Brain microvascular endothelial cell (primary cell): Measurements from ENCODE around the gene C1QTNF12.

Experiments used
- DNase-seq: peaks from one replicate; pipeline ENCODE4 v3.0.0-alpha.2; 2020
- H3K27ac ChIP-seq: fragments of 250-450 bp; sonication (Bioruptor Pico); 2 replicates; pipeline ENCODE4 v1.5.1; 2020; ENCODE audit warnings: mild to moderate bottlenecking, moderate library complexity
- H3K27me3 ChIP-seq: fragments of 250-450 bp; sonication (Bioruptor Pico); replicated peaks from 2 replicates; pipeline ENCODE4 v1.5.1; 2020; ENCODE audit warnings: mild to moderate bottlenecking
- H3K36me3 ChIP-seq: fragments of 250-450 bp; sonication (Bioruptor Pico); replicated peaks from 2 replicates; pipeline ENCODE4 v1.5.1; 2020; ENCODE audit warnings: mild to moderate bottlenecking
- H3K4me3 ChIP-seq: 2 replicates; pipeline ENCODE4 v1.5.1; 2011; ENCODE audit warnings: low read depth, mild to moderate bottlenecking, control low read depth, low read length, moderate library complexity
- in situ Hi-C: cut with HindIII; loops from 2 replicates; pipeline ENCODE4 v1.10.0; 2017; ENCODE audit warnings: low sequenced_read_pairs, low pct_ligation_motif_present
- TF ChIP-seq, protein P1 (sequence below): IDR thresholded peaks from 2 replicates; pipeline ENCODE4 v1.5.1; 2011; ENCODE audit warnings: low read depth, mild to moderate bottlenecking, moderate library complexity, low read length, control low read depth, inconsistent platforms; ENCODE audit errors: missing control alignments

The C1QTNF12 gene

GRCh38 chr1:1286313-1287261 is 40.1 kb upstream of the C1QTNF12 start:
- Histone ChIP-seq H3K36me3 (no peaks in the 10 kb centered on the region), H3K27ac (no peak overlapping the region), H3K27me3 (no peaks in the 10 kb centered on the region), H3K4me3 (no peak overlapping the region)
- no peak for DNase-seq
- in situ Hi-C loops, result no loop called here
- TF ChIP-seq, protein P1, sequence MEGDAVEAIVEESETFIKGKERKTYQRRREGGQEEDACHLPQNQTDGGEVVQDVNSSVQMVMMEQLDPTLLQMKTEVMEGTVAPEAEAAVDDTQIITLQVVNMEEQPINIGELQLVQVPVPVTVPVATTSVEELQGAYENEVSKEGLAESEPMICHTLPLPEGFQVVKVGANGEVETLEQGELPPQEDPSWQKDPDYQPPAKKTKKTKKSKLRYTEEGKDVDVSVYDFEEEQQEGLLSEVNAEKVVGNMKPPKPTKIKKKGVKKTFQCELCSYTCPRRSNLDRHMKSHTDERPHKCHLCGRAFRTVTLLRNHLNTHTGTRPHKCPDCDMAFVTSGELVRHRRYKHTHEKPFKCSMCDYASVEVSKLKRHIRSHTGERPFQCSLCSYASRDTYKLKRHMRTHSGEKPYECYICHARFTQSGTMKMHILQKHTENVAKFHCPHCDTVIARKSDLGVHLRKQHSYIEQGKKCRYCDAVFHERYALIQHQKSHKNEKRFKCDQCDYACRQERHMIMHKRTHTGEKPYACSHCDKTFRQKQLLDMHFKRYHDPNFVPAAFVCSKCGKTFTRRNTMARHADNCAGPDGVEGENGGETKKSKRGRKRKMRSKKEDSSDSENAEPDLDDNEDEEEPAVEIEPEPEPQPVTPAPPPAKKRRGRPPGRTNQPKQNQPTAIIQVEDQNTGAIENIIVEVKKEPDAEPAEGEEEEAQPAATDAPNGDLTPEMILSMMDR, result no peak

- no peak for DNase-seq
- Histone ChIP-seq H3K27ac (no peak overlapping the region), H3K27me3 (no peaks in the 10 kb centered on the region), H3K36me3 (no peaks in the 10 kb centered on the region), H3K4me3 (no peak overlapping the region)
- TF ChIP-seq, protein P1, result no peak
- in situ Hi-C loops, result no loop called here
Measured at GRCh38 chr1:1285611-1286311, 39.2 kb upstream of the C1QTNF12 start.

DNA sequence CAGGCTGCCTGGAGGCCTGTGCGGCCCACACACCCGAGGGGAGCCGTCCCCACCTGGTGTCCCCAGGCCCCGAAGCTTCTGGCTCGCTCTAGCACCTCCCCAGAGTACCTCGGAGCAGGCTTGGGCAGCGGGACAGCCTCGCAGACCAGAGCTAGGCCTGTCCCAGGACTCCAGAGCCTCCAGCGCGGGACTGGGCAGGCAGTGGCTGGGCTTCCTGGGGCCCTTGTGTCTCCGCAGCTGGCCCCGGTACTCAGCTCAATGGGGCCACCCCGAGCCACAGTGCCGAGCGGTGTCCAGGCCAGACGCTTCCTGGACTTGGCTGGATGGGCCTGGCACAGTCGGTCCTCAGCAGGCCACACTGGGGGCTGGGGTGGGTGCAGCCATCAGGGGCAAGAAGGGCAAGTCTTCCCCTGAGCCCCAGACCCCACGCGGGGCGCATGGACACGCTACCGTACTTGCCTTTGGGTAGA is 38.6 kb upstream of the C1QTNF12 start:
- no peaks in the 10 kb centered on the region for H3K27me3 ChIP-seq
- no peak for DNase-seq
- no peak overlapping the region for H3K27ac ChIP-seq
- H3K4me3 ChIP-seq, result no peak overlapping the region
- in situ Hi-C loops, result no loop called here
- TF ChIP-seq, protein P1, result no peak
- no peaks in the 10 kb centered on the region for H3K36me3 ChIP-seq

DNA sequence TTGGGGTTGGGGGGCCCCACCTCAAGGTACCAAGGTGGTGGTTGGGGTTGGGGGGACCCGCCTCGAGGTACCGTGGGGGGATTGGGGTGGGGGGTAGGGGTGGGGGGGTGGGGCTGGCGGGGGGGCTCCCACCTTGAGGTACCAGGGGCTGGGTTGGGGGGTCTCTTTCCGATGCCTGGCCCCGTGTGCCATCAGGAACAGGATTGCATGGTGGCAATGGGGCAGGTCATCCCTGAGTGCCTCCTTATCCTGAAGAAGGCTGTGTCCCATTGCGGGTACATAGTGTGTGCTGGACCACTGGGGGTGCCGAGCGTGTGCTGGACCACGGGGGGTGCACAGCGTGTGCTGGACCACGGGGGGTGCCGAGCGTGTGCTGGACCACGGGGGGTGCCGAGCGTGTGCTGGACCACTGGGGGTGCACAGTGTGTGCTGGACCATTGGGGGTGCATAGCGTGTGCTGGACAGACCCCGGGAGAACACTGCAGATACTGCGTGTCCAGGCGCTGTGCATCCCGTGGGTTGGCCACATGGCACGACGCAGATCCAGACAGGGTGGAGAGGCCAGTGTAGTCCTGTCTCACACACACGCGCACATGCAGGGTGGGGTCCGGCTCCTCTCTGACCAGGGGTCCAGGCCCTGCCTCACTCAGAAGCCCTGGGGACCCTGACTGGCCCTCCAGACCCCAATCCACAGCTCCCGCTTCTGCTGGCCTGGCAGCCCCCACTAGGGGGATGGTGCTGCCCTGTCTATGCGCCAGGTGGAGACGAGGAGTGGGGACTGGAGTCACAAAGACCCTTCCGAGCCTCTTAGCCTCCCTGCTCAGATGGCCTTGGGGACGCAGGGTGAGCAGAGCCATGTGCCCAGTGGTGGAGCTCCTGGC is 37.9 kb upstream of the C1QTNF12 start:
- TF ChIP-seq, protein P1, result no peak
- H3K27ac ChIP-seq, result no peak overlapping the region
- H3K4me3 ChIP-seq, result no peak overlapping the region
- no peak for DNase-seq
- in situ Hi-C loops, result no loop called here
- no peaks in the 10 kb centered on the region for H3K36me3 ChIP-seq
- H3K27me3 ChIP-seq, result no peaks in the 10 kb centered on the region

- no peak overlapping the region for H3K4me3 ChIP-seq
- H3K27me3 ChIP-seq, result no peaks in the 10 kb centered on the region
- no peak for DNase-seq
- TF ChIP-seq, protein P1, result peak; percentile 15
- in situ Hi-C loops, result no loop called here
- no peaks in the 10 kb centered on the region for H3K36me3 ChIP-seq
- no peak overlapping the region for H3K27ac ChIP-seq
Measured at GRCh38 chr1:1283821-1284220, 37.3 kb upstream of the C1QTNF12 start.
